Omental fat pad (tissue), 4 donors: ENCODE results near the gene THAP8. TPM values are rescaled to one million over a fixed set of nuclear protein-coding genes. Genes with fewer than 3 reads are reported as not detected.
A peak's percentile ranks its signal among the peaks of the same experiment; 100 is the strongest.

Source experiments
- ATAC-seq: fragments of 150-250 bp; one replicate; pipeline ENCODE4 v1.9.1; 2016; ENCODE audit warnings: mild to moderate bottlenecking, moderate library complexity; ENCODE audit not compliant: low FRiP score
- DNase-seq: peaks from one replicate; pipeline ENCODE4 v3.0.0-alpha.2; 2019; ENCODE audit warnings: low spot score
- CTCF ChIP-seq, 3 donors: fragments of 450-650 bp; IDR thresholded peaks; one replicate each; pipeline ENCODE4 v1.5.1; 2016 to 2017; ENCODE audit warnings: antibody characterized with exemption in 3 of 3, mild to moderate bottlenecking in 3 of 3, moderate library complexity in 2 of 3
- total RNA-seq, 4 donors: library from RNA; depleted of rRNA; stranded (reverse); fragments of >200 nt; gene quantifications; one replicate each; pipeline ENCODE4 v1.1.0, GENCODE V29; 2016

The THAP8 gene
- total RNA-seq, 4 donors from 2014 or later: 2.0 to 10.4 (median 7.6) TPM

GRCh38 chr19:36058481-36059179 is 4.5 kb upstream of the THAP8 start:
- no peak for TF ChIP-seq CTCF (IDR thresholded peaks at IDR 0.05)
- no peak for ATAC-seq
- no peak for DNase-seq

- peak; percentile 86 for ATAC-seq
- peak; percentile 84 for DNase-seq
- no peak for TF ChIP-seq CTCF (IDR thresholded peaks at IDR 0.05)
Observed at GRCh38 chr19:36054733-36055686, 925 bp upstream of the THAP8 start, which contains the start of gene WDR62. TSS of gene WDR62 (plus strand) at chr19:36054897. CDS start at chr19:36054972, 75 bp downstream.

GRCh38 chr19:36051637-36052036 is 2.4 kb downstream of the THAP8 start:
- DNase-seq (no peak), ATAC-seq (no peak)
- no peak for TF ChIP-seq CTCF (IDR thresholded peaks at IDR 0.05)

- ATAC-seq (no peak), DNase-seq (no peak)
- TF ChIP-seq CTCF (IDR thresholded peaks at IDR 0.05): no peak
Observed at GRCh38 chr19:36051236-36051635, 2.8 kb downstream of the THAP8 start.

GRCh38 chr19:36049080-36049698 is 4.9 kb downstream of the THAP8 start:
- no peak for DNase-seq
- TF ChIP-seq CTCF (IDR thresholded peaks at IDR 0.05): no peak
- no peak for ATAC-seq

GRCh38 chr19:36047835-36048234 is 6.2 kb downstream of the THAP8 start:
- ATAC-seq (no peak), DNase-seq (no peak)
- no peak for TF ChIP-seq CTCF (IDR thresholded peaks at IDR 0.05)
